ENCODE data around the gene CDH23.
A peak's percentile ranks its signal among the peaks of the same experiment; 100 is the strongest.

CDH23 gene

GRCh38 chr10:71788954-71789353 lies 392.2 kb downstream of the CDH23 start:
- no peak for DNase-seq

- DNase-seq: no peak
These were observed 393.2 kb downstream of the CDH23 start for GRCh38 chr10:71789871-71790270.

GRCh38 chr10:71790749-71791440 lies 394.2 kb downstream of the CDH23 start:
- no peak for DNase-seq

- DNase-seq: no peak
These were observed 398.5 kb downstream of the CDH23 start for GRCh38 chr10:71795248-71795647.

- DNase-seq: no peak
These were observed 400.2 kb downstream of the CDH23 start for GRCh38 chr10:71796749-71797405.

- peak; percentile 97 for DNase-seq
These were observed 401.0 kb downstream of the CDH23 start for GRCh38 chr10:71797533-71798307.

- DNase-seq: no peak
These were observed 401.5 kb downstream of the CDH23 start for GRCh38 chr10:71798308-71798624.

- DNase-seq: no peak
These were observed 402.4 kb downstream of the CDH23 start for GRCh38 chr10:71799112-71799511.

GRCh38 chr10:71799608-71800453 lies 403.1 kb downstream of the CDH23 start:
- DNase-seq: no peak

GRCh38 chr10:71801361-71801760 lies 404.6 kb downstream of the CDH23 start:
- no peak for DNase-seq

- no peak for DNase-seq
These were observed 405.5 kb downstream of the CDH23 start for GRCh38 chr10:71802235-71802634.

GRCh38 chr10:71802715-71803488 lies 406.2 kb downstream of the CDH23 start:
- no peak for DNase-seq

- peak; percentile 76 for DNase-seq
These were observed 407.4 kb downstream of the CDH23 start for GRCh38 chr10:71804077-71804476.

- no peak for DNase-seq
These were observed 409.3 kb downstream of the CDH23 start for GRCh38 chr10:71805776-71806703.

- DNase-seq: no peak
These were observed 410.2 kb downstream of the CDH23 start for GRCh38 chr10:71806704-71807556.

- DNase-seq: no peak
These were observed 411.1 kb downstream of the CDH23 start for GRCh38 chr10:71807557-71808510.

GRCh38 chr10:71809628-71810027 lies 412.9 kb downstream of the CDH23 start:
- DNase-seq: no peak

- DNase-seq: no peak
These were observed 413.5 kb downstream of the CDH23 start for GRCh38 chr10:71810048-71810750.
